SK-N-SH treated with all-trans-retinoic acid at 6 μM for 48 hours (cell line): ENCODE measurements around the gene NLRP9.

ENCODE experiments used
- ATAC-seq: fragments of 200-7000 bp; cut with Tn5 transposase; 3 replicates; pipeline ENCODE4 v1.9.1; 2020; ENCODE audit warnings: mild to moderate bottlenecking, moderate library complexity
- ARNTL ChIP-seq: fragments of 450-650 bp; formaldehyde crosslinking; IDR thresholded peaks from 2 replicates; pipeline ENCODE4 v1.5.0; 2020; ENCODE audit warnings: low read depth, mild to moderate bottlenecking, moderate library complexity, borderline replicate concordance
- ESRRG ChIP-seq: fragments of 250-450 bp; sonication (Bioruptor Pico); IDR thresholded peaks from 2 replicates; pipeline ENCODE4 v1.6.1; 2021; ENCODE audit warnings: mild to moderate bottlenecking
- GLIS3 ChIP-seq: fragments of 250-450 bp; sonication (Bioruptor Pico); IDR thresholded peaks from 2 replicates; pipeline ENCODE4 v1.5.0; 2020; ENCODE audit warnings: mild to moderate bottlenecking, moderate library complexity
- OSR1 ChIP-seq: fragments of 250-450 bp; sonication (Bioruptor Pico); IDR thresholded peaks from 2 replicates; pipeline ENCODE4 v1.8.0; 2022; ENCODE audit warnings: moderate library complexity, mild to moderate bottlenecking, inconsistent platforms
- POU6F1 ChIP-seq: fragments of 250-450 bp; sonication (Bioruptor Pico); IDR thresholded peaks from 2 replicates; pipeline ENCODE4 v1.8.0; 2021; ENCODE audit warnings: low read depth, mild to moderate bottlenecking, moderate library complexity, borderline replicate concordance
- RARB ChIP-seq: fragments of 250-450 bp; sonication (Bioruptor Pico); IDR thresholded peaks from 2 replicates; pipeline ENCODE4 v1.8.0; 2021; ENCODE audit warnings: mild to moderate bottlenecking, moderate library complexity
- SNAI2 ChIP-seq: fragments of 250-450 bp; sonication (Bioruptor Pico); IDR thresholded peaks from 2 replicates; pipeline ENCODE4 v1.5.0; 2020; ENCODE audit warnings: mild to moderate bottlenecking, moderate library complexity
- TCF4 ChIP-seq: fragments of 250-450 bp; sonication (Bioruptor Pico); IDR thresholded peaks from 2 replicates; pipeline ENCODE4 v1.8.0; 2021; ENCODE audit warnings: mild to moderate bottlenecking, moderate library complexity, borderline replicate concordance
- TOX ChIP-seq: fragments of 250-450 bp; sonication (Bioruptor Pico); IDR thresholded peaks from 2 replicates; pipeline ENCODE4 v1.8.0; 2021; ENCODE audit warnings: mild to moderate bottlenecking, moderate library complexity, borderline replicate concordance
- TSHZ2 ChIP-seq: fragments of 250-450 bp; sonication (Bioruptor Pico); IDR thresholded peaks from 2 replicates; pipeline ENCODE4 v1.5.0; 2020; ENCODE audit warnings: mild to moderate bottlenecking, moderate library complexity
- ZC3H10 ChIP-seq: fragments of 250-450 bp; sonication (Bioruptor Pico); IDR thresholded peaks from 2 replicates; pipeline ENCODE4 v1.5.1; 2021; ENCODE audit warnings: mild to moderate bottlenecking, moderate library complexity
- ZFP3 ChIP-seq: fragments of 250-450 bp; sonication (Bioruptor Pico); IDR thresholded peaks from 2 replicates; pipeline ENCODE4 v1.5.0; 2020; ENCODE audit warnings: mild to moderate bottlenecking, moderate library complexity
- ZFP30 ChIP-seq: fragments of 450-650 bp; formaldehyde crosslinking; IDR thresholded peaks from 2 replicates; pipeline ENCODE4 v1.5.0; 2022; ENCODE audit warnings: mild to moderate bottlenecking, moderate library complexity
- ZNF70 ChIP-seq: fragments of 450-650 bp; formaldehyde crosslinking; IDR thresholded peaks from 2 replicates; pipeline ENCODE4 v1.5.0; 2020; ENCODE audit warnings: mild to moderate bottlenecking, moderate library complexity
- ZNF8 ChIP-seq: fragments of 450-650 bp; formaldehyde crosslinking; IDR thresholded peaks from 2 replicates; pipeline ENCODE4 v1.5.0; 2020; ENCODE audit warnings: mild to moderate bottlenecking, moderate library complexity
- TF ChIP-seq, protein P1 (sequence below): fragments of 250-450 bp; sonication (Bioruptor Pico); IDR thresholded peaks from 2 replicates; pipeline ENCODE4 v1.5.1; 2021; ENCODE audit warnings: mild to moderate bottlenecking, moderate library complexity
- TF ChIP-seq, protein P2 (sequence below): fragments of 250-450 bp; sonication (Bioruptor Pico); IDR thresholded peaks from 2 replicates; pipeline ENCODE4 v1.8.0; 2020; ENCODE audit warnings: mild to moderate bottlenecking, moderate library complexity, borderline replicate concordance

Gene NLRP9

GRCh38 chr19:55679343-55680257 is 58.6 kb downstream of the NLRP9 start:
- ATAC-seq, result no peak
- TF ChIP-seq, protein P1, sequence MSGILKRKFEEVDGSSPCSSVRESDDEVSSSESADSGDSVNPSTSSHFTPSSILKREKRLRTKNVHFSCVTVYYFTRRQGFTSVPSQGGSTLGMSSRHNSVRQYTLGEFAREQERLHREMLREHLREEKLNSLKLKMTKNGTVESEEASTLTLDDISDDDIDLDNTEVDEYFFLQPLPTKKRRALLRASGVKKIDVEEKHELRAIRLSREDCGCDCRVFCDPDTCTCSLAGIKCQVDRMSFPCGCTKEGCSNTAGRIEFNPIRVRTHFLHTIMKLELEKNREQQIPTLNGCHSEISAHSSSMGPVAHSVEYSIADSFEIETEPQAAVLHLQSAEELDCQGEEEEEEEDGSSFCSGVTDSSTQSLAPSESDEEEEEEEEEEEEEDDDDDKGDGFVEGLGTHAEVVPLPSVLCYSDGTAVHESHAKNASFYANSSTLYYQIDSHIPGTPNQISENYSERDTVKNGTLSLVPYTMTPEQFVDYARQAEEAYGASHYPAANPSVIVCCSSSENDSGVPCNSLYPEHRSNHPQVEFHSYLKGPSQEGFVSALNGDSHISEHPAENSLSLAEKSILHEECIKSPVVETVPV, result no peak
- TF ChIP-seq ZNF70 (CRISPR knock-in tag), result no peak
- TF ChIP-seq ZNF8 (CRISPR knock-in tag), result no peak
- no peak for TF ChIP-seq ZFP30
- TF ChIP-seq OSR1 (CRISPR knock-in tag), result no peak
- no peak for TF ChIP-seq TSHZ2
- no peak for TF ChIP-seq GLIS3 (CRISPR knock-in tag)
- TF ChIP-seq, protein P2, sequence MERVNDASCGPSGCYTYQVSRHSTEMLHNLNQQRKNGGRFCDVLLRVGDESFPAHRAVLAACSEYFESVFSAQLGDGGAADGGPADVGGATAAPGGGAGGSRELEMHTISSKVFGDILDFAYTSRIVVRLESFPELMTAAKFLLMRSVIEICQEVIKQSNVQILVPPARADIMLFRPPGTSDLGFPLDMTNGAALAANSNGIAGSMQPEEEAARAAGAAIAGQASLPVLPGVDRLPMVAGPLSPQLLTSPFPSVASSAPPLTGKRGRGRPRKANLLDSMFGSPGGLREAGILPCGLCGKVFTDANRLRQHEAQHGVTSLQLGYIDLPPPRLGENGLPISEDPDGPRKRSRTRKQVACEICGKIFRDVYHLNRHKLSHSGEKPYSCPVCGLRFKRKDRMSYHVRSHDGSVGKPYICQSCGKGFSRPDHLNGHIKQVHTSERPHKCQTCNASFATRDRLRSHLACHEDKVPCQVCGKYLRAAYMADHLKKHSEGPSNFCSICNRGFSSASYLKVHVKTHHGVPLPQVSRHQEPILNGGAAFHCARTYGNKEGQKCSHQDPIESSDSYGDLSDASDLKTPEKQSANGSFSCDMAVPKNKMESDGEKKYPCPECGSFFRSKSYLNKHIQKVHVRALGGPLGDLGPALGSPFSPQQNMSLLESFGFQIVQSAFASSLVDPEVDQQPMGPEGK (CRISPR knock-in tag), result no peak
- TF ChIP-seq ESRRG (CRISPR knock-in tag), result no peak
- no peak for TF ChIP-seq RARB (CRISPR knock-in tag)
- TF ChIP-seq ZFP3 (CRISPR knock-in tag), result no peak
- no peak for TF ChIP-seq ZC3H10 (CRISPR knock-in tag)
- TF ChIP-seq TOX (CRISPR knock-in tag), result no peak
- no peak for TF ChIP-seq ARNTL (CRISPR knock-in tag)
- no peak for TF ChIP-seq POU6F1
- no peak for TF ChIP-seq TCF4 (CRISPR knock-in tag)

GRCh38 chr19:55678121-55678671 is 60.0 kb downstream of the NLRP9 start:
- no peak for TF ChIP-seq ZNF70 (CRISPR knock-in tag)
- TF ChIP-seq RARB (CRISPR knock-in tag), result no peak
- TF ChIP-seq ESRRG (CRISPR knock-in tag), result no peak
- TF ChIP-seq ZFP30, result no peak
- TF ChIP-seq OSR1 (CRISPR knock-in tag), result no peak
- TF ChIP-seq ARNTL (CRISPR knock-in tag), result no peak
- TF ChIP-seq, protein P2 (CRISPR knock-in tag), result no peak
- no peak for TF ChIP-seq TOX (CRISPR knock-in tag)
- no peak for TF ChIP-seq POU6F1
- no peak for TF ChIP-seq ZFP3 (CRISPR knock-in tag)
- no peak for TF ChIP-seq SNAI2
- no peak for TF ChIP-seq ZNF8 (CRISPR knock-in tag)

More at GRCh38 chr19:55678121-55678671, 60.0 kb downstream of the NLRP9 start:
- no peak for ATAC-seq
